HK-2 (cell line): ENCODE data around the gene TRAF2.
"Not testable (repeated sequence)": the region's sequence is repeated elsewhere in the genome, so short reads cannot be mapped to it uniquely, and the experiment has no call there.

Source experiments
- DNase-seq: peaks from one replicate; pipeline ENCODE4 v3.0.0-alpha.2; 2018; ENCODE audit not compliant: unreplicated experiment

Gene TRAF2

DNA sequence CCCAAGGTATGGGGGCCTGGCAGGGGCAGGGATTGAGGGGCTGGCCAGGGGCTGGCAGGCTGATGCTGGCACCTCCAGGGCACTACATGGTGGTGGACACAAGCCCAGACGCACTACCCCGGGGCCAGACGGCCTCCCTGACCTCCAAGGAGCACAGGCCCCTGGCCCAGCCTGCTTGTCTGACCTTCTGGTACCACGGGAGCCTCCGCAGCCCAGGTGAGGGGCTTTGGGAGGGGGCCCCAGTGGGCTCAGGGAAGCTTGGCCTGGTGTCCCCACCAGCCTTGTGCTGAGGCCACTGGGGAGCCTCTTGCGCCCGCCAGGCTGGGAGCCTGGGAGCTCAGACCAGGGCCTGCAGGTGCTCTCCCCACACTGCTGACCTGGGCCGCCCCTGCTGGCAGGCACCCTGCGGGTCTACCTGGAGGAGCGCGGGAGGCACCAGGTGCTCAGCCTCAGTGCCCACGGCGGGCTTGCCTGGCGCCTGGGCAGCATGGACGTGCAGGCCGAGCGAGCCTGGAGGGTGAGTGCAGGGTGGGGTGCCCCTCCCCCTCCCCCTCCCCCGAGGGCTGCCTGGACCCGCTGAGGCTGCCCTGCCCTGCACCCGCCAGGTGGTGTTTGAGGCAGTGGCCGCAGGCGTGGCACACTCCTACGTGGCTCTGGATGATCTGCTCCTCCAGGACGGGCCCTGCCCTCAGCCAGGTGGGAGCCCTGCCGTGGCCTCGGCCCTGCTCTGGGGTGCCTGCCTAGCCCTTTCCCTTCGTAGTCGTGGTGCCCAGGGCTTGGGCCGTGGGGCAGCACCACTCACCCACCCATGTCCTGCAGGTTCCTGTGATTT, 28.5 kb upstream of the TRAF2 start:
- peak; percentile 20 for DNase-seq

DNA sequence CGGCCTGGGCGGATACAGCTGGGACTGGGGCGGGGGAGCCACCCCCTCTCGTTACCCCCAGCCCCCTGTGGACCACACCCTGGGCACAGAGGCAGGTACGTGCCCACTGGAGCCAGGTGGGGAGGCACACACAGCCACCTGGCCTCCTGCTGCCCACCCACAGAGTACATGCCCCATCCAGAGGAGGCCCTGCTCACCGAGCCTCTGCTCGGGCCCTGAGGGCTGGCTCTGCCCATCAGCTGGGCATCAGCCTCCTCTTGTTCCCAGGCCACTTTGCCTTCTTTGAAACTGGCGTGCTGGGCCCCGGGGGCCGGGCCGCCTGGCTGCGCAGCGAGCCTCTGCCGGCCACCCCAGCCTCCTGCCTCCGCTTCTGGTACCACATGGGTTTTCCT, 27.9 kb upstream of the TRAF2 start:
- DNase-seq, result no peak

DNA sequence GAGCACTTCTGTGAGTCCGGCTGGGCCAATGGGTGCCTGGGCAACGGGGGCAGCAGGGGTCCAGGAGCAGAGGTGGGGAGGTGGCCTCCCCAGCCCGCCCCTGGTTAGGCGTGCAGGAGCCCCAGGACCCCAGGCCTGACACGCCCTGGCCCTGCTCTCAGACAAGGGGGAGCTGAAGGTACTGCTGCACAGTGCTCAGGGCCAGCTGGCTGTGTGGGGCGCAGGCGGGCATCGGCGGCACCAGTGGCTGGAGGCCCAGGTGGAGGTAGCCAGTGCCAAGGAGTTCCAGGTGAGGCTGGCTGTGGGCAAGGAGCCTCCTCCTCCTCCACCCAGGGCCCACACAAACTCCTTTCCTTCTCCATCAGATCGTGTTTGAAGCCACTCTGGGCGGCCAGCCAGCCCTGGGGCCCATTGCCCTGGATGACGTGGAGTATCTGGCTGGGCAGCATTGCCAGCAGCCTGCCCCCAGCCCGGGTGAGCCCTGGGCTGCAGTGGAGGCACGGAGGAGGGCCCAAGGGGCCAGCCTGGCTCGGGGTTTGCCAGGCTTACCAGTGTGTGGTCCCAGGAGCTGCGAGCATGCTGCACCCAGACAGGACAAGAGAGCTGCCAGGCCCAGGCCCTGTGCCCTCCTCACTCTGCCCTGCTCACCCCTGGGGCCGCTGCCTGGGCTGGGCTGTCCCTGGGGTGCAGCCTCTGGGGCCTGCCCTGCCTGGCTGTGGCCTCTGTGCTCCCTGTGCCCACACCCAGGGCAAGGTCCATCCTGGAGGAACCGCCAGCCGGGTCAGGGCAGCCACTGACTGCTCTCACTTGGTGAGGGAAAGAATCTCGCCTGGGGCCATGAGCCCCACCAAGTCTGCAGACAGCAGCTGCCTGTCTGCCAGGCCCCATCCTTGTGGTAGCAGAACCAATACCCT, 27.2 kb upstream of the TRAF2 start:
- DNase-seq, result peak; percentile 53

DNA sequence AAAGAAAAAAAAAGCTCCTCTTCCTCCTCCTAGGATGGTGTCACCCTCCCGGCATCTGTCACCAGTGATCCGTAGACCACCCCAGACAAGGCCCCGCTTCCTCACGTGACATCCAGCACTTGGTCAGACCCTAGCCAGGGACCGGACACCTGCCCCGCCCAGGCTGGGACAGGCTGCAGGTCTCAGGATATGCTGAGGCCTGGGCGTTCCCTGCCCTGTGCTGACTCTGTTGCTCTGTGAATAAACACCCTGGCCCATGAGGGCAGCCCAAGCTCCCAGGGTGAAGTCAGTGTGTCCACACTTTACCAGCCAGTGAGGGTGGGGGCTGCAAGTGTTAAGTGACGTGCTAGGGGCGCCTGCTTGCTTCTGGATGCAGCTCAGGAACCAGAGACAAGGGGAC, 25.8 kb upstream of the TRAF2 start:
- no peak for DNase-seq

DNA sequence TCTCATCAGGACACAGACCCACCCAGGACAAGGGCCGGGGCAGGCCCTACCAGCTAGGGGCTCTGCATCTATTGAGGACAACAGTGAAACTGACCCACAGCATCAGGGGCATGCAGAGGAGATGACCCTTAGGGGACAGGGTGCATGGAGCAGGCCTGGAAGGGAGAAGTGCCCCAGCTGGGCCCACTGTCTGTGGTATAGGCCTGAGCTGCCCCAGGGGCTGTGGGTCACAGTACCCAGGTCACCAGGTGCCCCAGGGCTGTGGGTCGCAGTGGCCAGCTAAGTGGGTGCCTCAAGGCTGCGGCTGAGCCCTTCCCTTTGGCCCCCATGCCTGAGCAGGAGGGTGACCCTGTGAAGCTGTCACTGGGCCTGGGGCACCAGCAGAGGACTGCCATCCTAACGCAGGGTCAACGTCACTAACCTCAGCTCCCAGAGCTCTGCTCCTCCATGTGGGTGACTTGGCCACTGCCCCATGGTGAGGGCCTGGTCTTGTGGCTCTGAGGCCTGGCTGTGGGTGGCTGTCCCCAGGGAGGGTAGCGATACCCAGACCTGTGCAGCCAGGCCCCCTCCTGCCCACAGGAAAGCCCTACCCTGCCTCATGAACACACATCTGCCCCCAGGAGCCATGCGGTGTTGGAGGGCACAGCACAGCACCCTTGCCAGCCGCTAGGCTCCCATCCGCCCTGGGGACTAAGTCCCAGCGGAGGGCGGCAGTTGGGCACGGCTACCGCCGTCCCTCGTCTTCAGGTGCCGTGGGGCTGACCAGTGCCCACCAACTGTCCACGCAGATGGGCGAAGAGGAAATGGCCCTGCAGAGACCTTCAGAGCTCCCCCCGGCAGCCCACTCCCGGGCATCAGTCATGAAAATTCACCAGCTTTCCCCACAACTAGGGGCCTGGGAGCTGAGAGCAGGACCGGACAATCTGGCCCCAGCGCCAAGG, 25.1 kb upstream of the TRAF2 start:
- no peak for DNase-seq

DNA sequence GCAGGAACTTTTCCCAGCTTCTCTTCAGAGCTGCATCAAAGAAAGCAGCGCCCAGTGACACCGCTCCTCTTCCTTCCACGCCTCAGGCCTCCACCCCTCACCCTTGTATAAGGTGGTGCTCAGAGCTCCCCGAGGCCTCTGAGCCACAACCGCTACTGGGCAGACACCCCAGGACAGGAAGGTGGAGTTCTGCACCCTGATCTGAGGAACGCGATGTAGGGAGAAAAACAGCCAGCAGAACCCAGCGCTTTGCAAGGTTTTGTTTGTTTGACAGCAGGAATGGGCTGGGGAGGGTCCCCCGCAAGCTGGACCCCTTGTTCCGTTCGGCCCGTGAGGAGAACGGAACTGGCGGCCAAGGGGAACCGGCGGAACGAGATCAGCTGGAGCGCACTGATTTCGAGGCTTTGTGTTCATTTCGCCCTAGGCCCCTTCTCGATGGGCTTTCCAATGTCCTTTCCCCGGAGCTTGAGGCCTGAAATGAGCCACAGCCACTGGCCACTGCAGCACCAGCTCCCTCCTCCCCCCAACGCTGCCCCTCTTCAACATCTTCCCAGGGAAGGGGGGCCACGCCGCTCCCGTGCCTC, 24.4 kb upstream of the TRAF2 start:
- DNase-seq, result no peak

DNA sequence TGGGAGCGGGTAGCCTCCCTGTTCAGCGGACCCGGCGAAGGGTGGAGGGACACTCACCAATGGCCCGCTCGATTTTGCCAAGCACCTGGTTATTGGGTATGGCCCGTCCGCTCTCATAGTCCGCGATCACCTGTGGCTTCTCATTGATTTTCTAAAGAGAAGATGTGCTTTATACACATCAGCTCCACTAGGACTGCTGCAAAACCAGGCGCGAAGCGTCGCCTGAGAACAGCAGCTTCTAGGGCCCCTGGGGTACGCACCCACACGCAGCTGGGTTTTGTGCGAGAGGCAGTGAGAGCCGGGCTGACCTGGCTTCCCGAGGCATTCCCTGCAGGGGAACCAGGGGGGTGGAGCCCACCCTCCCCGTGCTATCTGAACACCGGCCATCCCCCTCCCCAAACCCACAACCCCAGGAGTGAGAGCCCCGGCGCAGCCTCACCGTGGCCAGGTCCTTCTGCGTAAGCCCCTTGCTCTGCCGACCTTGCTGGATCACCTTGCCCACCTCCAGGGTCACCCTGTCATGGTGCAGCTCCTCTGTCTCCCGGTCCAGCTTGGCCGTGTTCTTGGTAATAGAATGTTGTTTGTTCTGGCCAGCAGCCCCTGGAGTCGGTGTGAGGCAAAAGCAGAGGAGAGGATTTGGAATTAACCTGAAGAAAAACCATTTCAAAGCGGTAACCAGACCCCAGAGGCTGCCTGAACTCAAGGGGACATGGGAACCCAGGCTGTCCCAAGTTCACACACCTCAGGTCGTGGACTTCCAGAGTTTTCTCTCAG, 23.3 kb upstream of the TRAF2 start:
- DNase-seq, result no peak

DNA sequence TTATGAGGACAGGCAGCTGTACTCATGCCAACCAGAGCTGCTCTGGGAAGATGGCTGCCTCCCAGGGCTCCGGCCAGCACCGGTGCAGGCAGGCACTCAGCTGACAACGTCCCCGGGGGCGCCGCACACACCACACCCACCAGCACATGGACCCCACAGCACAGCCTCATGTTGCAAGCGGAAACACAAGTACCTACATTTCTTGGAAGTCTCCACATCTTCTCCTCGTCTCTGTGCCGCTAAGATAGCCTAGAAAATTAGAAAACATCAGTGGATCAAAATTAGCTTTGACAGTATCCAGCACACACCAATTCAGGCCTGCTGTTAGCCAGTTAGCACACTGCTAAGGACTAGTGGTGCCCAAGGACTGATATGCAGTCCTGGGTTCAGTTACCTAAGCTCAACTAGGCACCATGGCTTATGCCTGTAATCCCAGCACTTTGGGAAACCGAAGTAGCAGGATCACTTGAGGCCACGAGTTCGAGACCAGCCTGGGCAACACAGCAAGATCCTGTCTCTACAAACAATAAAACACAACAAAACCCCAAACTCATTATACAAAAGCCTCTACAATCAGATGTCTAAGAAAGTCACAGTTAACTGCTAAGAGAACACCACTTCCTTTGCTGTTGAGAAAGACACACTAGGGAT, 22.6 kb upstream of the TRAF2 start:
- DNase-seq, result no peak

DNA sequence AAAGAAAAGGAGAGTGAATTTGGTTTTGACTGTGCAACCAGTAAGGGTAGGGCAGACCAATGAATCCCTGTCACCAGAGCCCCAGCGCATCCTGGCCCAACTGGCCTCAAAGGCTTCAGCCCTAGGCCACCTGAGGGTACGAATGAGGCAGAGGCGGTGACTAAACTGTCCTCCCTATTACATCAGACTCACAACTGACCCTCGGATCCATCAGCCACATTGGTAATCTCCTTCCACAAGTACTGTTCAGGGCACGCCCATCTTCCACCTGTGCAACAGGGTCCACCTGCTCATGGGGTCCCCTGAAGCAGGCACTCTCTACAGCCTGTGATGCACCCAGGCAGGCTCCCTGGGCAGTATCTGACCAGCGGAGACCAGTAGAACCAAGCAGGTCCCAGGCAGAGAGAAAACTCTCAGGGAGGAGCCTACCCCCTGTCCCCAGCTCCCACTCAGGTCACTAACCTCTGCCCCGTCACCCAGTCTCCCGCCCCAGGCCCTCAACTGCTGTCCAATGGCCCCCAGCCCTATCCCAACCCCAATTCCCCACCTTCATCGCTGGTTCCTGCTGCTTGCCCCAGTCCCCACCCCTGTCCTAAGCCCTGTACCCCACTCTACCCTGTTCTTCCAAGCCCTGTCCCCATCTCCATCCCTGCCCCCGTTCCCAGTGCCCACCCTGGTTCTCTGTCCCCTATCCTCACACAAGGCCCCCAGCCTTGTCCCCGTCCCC, 21.1 kb upstream of the TRAF2 start:
- DNase-seq, result no peak

DNA sequence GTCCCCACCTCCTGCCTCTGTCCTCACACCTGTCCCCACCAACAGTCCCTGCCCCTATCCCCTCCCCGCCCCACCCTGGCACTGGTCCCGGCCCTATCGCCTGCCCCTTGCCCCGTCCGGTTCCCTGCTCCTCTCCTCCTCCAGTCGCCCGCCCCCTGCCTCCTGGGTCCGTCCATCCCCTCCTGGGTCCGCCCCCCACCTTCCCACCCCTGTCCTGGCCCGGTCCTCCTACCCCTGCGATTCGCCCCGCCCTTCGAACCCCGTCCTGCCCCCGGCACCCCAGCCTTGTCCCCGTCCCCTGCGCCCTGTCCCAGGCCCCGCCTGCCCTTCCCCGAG, 20.6 kb upstream of the TRAF2 start:
- DNase-seq, result no peak

DNA sequence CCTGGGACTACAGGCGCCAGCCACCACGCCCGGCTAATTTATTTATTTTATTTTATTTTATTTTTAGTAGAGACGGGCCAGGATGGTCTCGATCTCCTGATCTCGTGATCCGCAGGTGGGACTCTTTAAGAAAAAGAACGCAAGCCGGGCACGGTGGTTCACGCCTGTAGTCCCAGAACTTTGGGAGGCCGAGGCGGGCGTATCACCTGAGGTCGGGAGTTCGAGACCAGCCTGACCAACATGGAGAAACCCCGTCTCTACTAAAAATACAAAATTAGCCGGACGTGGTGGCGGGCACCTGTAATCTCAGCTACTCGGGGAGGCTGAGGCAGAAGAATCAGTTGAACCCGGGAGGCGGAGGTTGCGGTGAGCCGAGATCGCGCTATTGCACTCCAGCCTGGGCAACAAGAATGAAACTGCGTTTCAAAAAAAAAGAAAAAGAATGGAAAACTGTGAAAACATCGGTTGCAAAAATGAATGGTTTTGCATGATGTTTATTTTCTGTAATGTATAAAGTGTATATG, 19.4 kb upstream of the TRAF2 start:
- DNase-seq, result not testable (repeated sequence)

DNA sequence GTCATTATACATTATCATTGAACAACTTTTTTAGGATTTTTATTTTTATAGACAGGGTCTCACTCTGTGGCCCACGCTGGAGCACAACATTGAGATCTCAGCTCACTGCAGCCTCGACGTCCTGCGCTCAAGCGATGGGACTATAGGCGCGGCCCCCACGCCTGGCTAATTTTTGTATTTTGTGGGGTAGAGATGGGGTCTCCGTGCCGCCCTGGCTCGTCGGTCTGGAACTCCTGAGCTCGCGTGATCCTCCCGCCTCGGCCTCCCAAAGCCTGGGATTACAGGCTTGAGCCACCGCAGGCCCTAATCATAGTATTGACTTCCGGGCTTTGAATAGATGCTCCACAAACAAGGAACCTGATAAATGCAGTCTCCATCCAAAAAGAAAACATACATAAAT, 18.8 kb upstream of the TRAF2 start:
- DNase-seq, result no peak

DNA sequence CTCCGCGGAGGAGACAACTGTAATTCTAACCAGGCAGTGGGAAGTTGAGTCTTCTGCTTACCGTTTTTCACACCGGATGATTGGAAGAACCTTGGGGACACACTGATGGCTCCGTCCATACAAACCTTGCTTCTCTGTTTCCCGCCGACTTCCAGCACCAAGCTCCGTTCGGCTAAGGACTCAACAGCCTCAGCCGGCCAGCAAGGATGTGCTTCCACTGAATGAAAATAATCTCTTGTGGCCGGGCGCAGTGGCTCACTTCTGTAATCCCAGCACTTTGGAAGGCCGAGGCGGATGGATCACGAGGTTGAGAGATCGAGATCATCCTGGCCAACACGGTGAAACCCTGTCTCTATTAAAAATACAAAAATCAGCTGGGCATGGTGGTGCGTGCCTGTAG, 18.4 kb upstream of the TRAF2 start:
- DNase-seq, result no peak

DNA sequence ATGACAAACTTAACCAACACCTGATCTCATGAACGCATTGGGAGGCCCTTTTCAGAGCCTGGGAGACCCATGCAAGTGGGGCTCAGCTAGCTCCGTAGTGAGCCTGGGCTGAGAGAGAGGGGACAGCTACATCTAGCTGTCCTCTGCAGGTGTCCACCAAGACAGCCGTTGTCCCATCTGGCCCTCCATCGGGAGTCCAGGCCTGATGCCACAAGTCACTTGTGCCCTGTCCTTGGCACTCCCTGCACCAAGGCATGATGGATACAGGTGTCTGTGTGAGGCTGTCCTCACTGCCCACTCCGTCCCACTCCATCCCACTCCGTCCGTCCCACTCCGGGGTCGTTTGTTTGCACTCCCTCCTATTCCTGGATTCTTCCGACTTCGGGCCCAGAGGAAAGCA, 17.7 kb upstream of the TRAF2 start:
- no peak for DNase-seq

DNA sequence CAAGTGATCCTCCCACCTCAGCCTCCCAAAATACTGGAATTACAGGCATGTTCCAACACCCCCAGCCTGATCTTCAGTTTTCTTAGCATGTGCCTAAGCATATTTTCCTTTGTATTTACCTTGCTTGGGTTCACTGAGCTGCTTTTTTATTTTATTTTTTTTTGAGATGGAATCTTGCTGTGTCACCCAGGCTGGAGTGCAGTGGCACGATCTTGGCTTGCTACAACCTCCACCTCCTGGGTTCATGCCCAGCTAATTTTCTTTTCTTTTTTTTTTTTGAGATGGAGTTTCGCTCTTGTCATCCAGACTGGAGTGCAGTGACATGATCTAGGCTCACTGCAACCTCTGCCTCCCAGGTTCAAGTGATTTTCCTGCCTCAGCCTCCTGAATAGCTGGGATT, 16.7 kb upstream of the TRAF2 start:
- not testable (repeated sequence) for DNase-seq

DNA sequence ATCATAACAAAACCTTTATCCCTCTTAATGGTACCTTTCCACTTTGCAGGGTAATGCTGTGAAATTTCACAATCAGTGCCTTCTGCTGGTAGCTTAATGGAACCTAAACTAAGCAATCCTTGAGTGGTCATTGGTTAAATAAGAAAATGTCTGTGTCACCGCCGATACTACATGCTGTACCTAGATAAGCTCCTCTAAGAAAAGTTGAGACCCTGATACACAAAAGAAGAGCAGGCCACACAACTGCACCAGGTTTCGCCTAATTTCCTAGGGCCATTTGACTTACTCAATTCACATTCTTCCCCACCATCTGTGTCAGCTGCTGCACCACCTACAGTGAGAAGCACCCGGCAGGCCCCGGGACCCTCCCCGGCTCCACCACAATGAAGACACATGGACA, 11.2 kb upstream of the TRAF2 start:
- DNase-seq, result no peak

DNA sequence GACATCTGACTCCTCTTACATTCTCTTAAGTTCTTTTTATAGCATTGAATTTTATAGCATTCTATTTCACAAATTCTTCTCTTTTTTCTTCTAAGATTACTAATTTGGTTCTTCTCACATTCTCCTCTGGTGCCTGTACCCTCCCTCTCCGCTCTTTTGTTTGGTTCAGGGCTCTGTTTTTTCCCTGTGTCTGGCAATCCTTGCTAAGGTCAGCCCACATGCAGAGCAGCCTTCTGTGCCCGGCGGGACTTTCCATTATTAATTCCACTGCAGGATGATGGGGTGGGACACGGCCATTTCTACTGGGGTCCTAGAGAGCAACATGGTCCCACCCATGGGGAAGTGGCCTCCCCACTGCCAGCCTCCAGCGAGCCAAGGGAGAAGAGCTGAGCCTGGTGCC, 9.8 kb upstream of the TRAF2 start:
- DNase-seq, result no peak

DNA sequence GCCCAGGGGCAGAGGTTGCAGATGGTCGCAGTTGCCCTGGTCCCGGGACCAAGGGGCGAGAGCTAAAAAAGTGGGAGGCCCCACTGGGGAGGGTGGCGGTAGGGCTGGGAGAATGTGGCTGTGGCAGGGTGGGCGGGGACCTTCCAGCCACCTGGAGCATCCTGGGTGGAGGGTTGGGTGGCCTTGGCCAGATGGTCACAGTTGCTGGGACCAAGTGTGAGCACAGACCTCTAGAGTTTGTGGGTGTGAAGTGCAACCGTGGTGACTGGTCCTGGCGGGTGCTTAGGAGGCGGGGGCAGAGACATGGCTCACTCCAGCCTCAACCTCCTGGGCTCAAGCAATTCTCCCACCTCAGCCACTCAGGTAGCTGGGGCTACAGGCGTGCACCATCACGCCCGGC, 5.7 kb upstream of the TRAF2 start:
- DNase-seq, result no peak

DNA sequence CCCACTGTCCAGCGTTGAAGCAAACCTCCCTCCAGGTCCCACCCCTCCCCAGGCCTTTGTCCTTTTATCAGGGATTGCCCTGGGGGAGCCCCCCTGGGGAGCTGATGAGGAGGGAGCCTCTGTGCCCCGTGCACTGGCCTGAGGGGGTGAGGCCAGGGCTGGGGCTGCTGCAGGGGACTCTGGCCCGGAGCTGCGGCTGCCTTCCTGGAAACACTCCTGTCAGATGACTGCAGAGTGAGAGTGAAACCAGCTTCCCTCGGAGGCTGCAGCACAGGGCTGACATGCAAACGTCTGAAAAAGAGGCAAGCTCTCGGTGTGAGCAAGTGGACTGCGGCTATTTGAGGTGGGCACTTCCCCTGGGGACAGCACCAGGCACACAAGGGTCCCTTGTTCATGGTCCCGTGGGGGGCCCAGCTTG, 4.6 kb upstream of the TRAF2 start:
- peak; percentile 51 for DNase-seq
